WERI-Rb-1 (cell line): ENCODE results near the gene TACR2.
A peak's percentile ranks its signal among the peaks of the same experiment; 100 is the strongest.

Experiments used
- DNase-seq: peaks from one replicate; pipeline ENCODE4 v3.0.0-alpha.2; 2020
- H3K27ac ChIP-seq: fragments of 250-450 bp; sonication (Bioruptor Pico); 2 replicates; pipeline ENCODE4 v1.5.1; 2020; ENCODE audit warnings: mild to moderate bottlenecking, moderate library complexity
- H3K27me3 ChIP-seq: fragments of 250-450 bp; sonication (Bioruptor Pico); 2 replicates; pipeline ENCODE4 v1.5.1; 2021; ENCODE audit warnings: mild to moderate bottlenecking, low read depth, moderate library complexity; ENCODE audit not compliant: insufficient read depth, severe bottlenecking
- H3K36me3 ChIP-seq: fragments of 250-450 bp; sonication (Bioruptor Pico); 2 replicates; pipeline ENCODE4 v1.5.1; 2020; ENCODE audit warnings: mild to moderate bottlenecking, moderate library complexity
- H3K4me3 ChIP-seq: 2 replicates; pipeline ENCODE4 v1.5.1; 2011; ENCODE audit warnings: low read depth, mild to moderate bottlenecking, control low read depth, low read length
- H3K9me3 ChIP-seq: fragments of 250-450 bp; sonication (Bioruptor Pico); 2 replicates; pipeline ENCODE4 v1.5.1; 2021; ENCODE audit warnings: mild to moderate bottlenecking, moderate library complexity; ENCODE audit not compliant: severe bottlenecking
- TF ChIP-seq, protein P1 (sequence below): IDR thresholded peaks from 2 replicates; pipeline ENCODE4 v1.5.1; 2011; ENCODE audit warnings: low read depth, mild to moderate bottlenecking, control low read depth, inconsistent platforms, low read length

The TACR2 gene

DNA sequence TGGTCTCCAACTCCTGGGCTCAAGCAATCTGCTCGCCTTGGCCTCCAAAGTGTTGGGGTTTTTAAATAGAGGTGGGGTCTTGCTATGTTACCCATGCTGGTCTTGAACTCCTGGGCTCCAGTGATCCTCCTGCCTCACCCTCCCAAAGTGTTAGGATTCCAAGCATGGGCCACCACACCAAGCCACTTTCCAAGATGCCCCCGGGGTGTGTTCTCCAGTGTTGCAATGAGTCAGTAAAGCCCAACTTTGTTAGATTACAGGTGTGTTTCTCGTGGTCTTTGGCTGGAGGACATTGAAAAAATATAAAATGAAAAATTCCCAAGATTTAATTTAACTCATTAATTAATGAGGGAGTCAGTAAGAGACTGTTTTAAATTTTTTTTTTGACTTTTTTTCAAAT, 29.2 kb downstream of the TACR2 start:
- Histone ChIP-seq H3K36me3 (peaks cover 47% of the 10 kb centered on the region), H3K4me3 (no peak overlapping the region), H3K27ac (no peak overlapping the region), H3K9me3 (no peaks in the 10 kb centered on the region), H3K27me3 (no peaks in the 10 kb centered on the region)
- no peak for DNase-seq
- TF ChIP-seq, protein P1, sequence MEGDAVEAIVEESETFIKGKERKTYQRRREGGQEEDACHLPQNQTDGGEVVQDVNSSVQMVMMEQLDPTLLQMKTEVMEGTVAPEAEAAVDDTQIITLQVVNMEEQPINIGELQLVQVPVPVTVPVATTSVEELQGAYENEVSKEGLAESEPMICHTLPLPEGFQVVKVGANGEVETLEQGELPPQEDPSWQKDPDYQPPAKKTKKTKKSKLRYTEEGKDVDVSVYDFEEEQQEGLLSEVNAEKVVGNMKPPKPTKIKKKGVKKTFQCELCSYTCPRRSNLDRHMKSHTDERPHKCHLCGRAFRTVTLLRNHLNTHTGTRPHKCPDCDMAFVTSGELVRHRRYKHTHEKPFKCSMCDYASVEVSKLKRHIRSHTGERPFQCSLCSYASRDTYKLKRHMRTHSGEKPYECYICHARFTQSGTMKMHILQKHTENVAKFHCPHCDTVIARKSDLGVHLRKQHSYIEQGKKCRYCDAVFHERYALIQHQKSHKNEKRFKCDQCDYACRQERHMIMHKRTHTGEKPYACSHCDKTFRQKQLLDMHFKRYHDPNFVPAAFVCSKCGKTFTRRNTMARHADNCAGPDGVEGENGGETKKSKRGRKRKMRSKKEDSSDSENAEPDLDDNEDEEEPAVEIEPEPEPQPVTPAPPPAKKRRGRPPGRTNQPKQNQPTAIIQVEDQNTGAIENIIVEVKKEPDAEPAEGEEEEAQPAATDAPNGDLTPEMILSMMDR, result no peak

DNA sequence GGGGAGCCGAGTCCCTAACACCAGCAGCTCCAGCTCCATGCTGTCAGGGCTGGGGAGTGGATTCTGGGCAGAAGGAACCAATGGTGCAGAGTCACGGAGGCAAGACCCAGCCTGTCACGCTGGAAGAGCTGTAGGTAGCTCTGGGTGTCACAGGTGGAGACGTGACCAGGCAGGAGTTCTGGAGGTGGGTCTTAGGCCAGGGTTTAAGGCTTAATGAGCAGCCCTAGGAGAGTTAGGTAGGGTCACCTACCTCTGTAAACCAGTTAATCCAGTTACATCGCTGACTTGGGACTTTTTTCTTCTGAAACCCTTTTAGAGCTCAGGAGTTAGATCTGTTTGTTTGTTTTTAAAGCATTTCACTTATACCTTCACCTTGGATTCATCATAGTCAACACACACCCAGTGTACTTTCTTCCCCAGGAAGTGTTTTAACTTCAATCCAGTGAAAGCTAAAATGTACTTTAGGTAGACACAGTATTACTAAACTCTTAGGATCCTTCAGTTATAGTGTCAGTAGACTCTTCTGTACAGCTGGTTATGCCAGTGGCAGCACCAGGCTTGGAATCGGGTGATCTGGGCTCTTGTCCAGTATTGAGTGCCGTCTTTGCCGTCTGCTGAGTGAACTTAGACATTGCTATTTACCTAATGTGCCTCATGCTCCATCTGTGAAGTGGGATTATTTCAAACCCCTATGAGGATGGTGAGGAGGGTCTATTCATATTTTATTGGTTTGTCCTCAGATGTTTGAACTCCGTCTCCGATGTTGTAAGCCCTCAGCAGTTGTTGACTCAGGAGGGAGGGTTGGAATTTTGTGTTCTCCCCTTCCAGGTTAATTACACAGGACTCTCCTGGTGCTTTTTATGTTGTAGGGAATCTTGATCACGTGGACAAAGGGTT, 31.0 kb downstream of the TACR2 start:
- TF ChIP-seq, protein P1, result no peak
- no peak overlapping the region for H3K4me3 ChIP-seq
- peak; percentile 61 for DNase-seq
- H3K27ac ChIP-seq, result peak overlapping the region; percentile 37
- H3K27me3 ChIP-seq, result no peaks in the 10 kb centered on the region
- H3K36me3 ChIP-seq, result peaks cover 52% of the 10 kb centered on the region
- no peaks in the 10 kb centered on the region for H3K9me3 ChIP-seq

DNA sequence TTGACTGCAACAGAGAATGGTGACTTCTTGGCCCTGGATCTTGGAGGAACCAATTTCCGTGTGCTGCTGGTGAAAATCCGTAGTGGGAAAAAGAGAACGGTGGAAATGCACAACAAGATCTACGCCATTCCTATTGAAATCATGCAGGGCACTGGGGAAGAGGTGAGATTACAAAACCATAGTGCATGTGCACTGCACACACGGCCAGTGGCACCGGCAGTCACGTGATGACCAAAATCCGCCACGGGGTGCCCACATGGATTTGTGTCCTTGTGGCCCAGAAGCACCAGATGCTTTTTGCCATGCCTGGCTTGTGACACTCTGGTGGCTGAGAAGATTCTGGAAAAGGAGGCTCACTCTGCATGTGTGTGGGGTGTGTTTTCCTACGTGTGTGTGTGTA, 32.4 kb downstream of the TACR2 start:
- Histone ChIP-seq H3K27ac (peak overlapping the region; percentile 21; the same call in 1 of the 2 replicates), H3K36me3 (peaks cover 66% of the 10 kb centered on the region)
- no peak for DNase-seq

DNA sequence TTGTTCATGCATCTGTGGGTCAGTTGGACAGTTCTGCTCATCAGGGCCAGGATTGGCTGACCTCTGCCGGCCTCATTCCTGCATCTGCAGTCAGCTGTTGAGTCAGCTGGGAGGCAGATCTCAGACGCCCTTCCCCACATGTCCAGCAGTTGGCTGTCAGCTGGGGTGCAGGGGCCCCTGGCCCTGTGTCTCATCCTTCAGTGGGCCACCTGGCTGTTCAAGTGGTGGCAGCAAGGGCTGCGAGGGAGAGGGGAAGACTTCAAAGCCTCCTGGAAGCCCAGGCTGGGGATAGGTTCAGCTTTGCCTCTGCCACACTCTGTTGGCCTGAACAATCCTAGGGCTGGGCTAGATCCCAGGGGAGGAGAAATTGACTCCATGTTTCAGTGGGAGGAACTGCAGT, 33.2 kb downstream of the TACR2 start:
- H3K27ac ChIP-seq, result no peak overlapping the region; the same call in 1 of the 2 replicates
- TF ChIP-seq, protein P1, result peak; percentile 40
- no peaks in the 10 kb centered on the region for H3K9me3 ChIP-seq
- DNase-seq, result peak; percentile 68
- H3K36me3 ChIP-seq, result peaks cover 63% of the 10 kb centered on the region
- H3K4me3 ChIP-seq, result no peak overlapping the region
- no peaks in the 10 kb centered on the region for H3K27me3 ChIP-seq

More for the DNA sequence above, 32.4 kb downstream of the TACR2 start:
- no peaks in the 10 kb centered on the region for H3K27me3 ChIP-seq
- no peaks in the 10 kb centered on the region for H3K9me3 ChIP-seq
- H3K4me3 ChIP-seq, result no peak overlapping the region
- TF ChIP-seq, protein P1, result no peak

DNA sequence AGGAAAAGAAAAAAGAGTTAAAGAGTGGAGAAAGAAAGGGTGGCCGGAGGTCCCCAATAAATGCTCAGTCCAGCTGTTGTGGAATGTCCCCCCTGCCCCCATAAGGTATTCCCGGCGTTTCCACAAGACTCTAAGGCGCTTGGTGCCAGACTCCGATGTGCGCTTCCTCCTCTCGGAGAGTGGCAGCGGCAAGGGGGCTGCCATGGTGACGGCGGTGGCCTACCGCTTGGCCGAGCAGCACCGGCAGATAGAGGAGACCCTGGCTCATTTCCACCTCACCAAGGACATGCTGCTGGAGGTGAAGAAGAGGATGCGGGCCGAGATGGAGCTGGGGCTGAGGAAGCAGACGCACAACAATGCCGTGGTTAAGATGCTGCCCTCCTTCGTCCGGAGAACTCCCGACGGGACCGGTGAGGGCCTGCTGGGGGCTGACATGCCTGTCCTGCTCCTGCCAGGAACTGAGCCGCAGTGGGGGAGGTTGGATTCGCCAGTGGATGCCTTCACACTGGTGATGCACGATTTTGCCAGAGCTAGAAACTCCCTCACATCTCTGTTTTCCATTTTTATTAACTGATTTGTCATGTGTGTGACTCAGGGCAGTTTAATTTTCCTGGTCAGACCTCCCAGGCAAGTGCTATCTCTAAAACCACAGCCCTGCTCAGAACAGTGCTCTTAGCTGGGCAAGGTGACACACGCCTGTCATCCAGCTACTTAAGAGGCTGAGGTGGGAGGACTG, 34.2 kb downstream of the TACR2 start:
- no peak overlapping the region for H3K4me3 ChIP-seq
- H3K27ac ChIP-seq, result no peak overlapping the region
- no peaks in the 10 kb centered on the region for H3K9me3 ChIP-seq
- TF ChIP-seq, protein P1, result no peak
- peaks cover 59% of the 10 kb centered on the region for H3K36me3 ChIP-seq
- no peaks in the 10 kb centered on the region for H3K27me3 ChIP-seq
- DNase-seq, result no peak
